A673 (cell line): Measurements from ENCODE around the gene BMP4.

Source experiments
- CTCF ChIP-seq: fragments of 300-800, 200-600 bp; sonication (generic); conservative IDR thresholded peaks from 2 replicates; pipeline ENCODE4 v1.5.1; 2017; ENCODE audit warnings: low read depth, mild to moderate bottlenecking, antibody characterized with exemption, low read length, moderate library complexity, mixed read lengths
- EZH2 ChIP-seq: fragments of 200-600 bp; sonication (generic); IDR thresholded peaks from 2 replicates; pipeline ENCODE4 v1.6.1; 2017; ENCODE audit warnings: borderline replicate concordance, low read depth, mild to moderate bottlenecking, mixed read lengths, antibody characterized with exemption, low read length; ENCODE audit not compliant: poor library complexity, severe bottlenecking

GRCh38 chr14:53946071-53946403 is 10.6 kb downstream of the BMP4 start:
- TF ChIP-seq CTCF (no peak), EZH2 (no peak)
